Stomach smooth muscle (tissue), 2 donors: ENCODE results near the gene P2RX2.

Experiments used
- H3K27ac ChIP-seq: one replicate; pipeline ENCODE4 v1.7.0; 2013; ENCODE audit warnings: mild to moderate bottlenecking, low read length, inconsistent platforms
- H3K27me3 ChIP-seq, 2 donors: one replicate each; pipeline ENCODE4 v1.7.0; 2013; ENCODE audit warnings: low read length in 2 of 2; ENCODE audit not compliant: insufficient read depth in 2 of 2, control insufficient read depth in 1 of 2
- H3K36me3 ChIP-seq, 2 donors: one replicate each; pipeline ENCODE4 v1.7.0; 2013; ENCODE audit warnings: low read length in 2 of 2; ENCODE audit not compliant: control insufficient read depth in 2 of 2, insufficient read depth in 2 of 2
- H3K4me1 ChIP-seq: one replicate; pipeline ENCODE4 v1.7.0; 2013; ENCODE audit warnings: low read length; ENCODE audit not compliant: control insufficient read depth, insufficient read depth
- H3K4me3 ChIP-seq, 2 donors: one replicate each; pipeline ENCODE4 v1.7.0; 2013; ENCODE audit warnings: low read length in 2 of 2
- H3K9ac ChIP-seq, 2 donors: one replicate each; pipeline ENCODE4 v1.7.0; 2013; ENCODE audit warnings: low read length in 2 of 2, mild to moderate bottlenecking in 1 of 2
- H3K9me3 ChIP-seq, 2 donors: one replicate each; pipeline ENCODE4 v1.7.0; 2013; ENCODE audit warnings: low read length in 2 of 2; ENCODE audit not compliant: control insufficient read depth in 2 of 2
- donor health status: healthy.
- donor health status: Pancreatic carcinoma.

The P2RX2 gene

DNA sequence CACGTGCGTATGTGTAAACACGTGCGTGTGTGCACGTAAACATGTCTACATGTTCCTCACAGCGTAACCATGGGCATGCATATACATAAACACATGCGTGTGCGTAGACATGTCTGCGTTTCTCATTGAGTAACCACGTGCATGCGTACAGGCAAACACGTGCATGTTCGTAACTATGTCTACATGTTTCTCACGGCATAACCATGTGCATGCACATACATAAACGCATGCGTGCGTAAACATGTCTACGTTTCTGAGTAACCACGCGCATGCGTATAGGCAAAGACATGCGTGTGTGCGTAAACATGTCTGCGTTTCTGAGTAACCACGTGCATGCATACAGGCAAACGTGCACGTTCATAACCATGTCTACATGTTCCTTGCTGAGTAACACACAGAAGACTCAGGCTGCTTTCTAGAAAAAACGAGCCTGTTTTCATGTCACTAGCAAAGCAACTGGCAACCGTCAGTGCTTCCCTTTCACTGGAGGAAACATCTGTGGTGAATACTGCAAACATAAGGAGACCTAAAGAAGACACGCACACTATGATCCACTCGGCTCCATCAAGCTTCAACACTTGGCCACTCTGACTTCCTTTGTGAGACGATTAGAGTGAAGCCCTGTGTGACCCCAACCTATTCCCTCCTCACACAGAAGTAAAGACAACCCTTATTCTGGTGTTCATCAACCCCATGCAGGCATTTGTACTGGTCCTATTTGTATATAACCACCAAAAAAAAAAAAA is 39.7 kb downstream of the P2RX2 start:
- Histone ChIP-seq H3K27ac (no peak overlapping the region), H3K4me1 (no peaks in the 10 kb centered on the region), H3K4me3 (no peak overlapping the region), H3K27me3 (no peaks in the 10 kb centered on the region), H3K9me3 (no peaks in the 10 kb centered on the region), H3K9ac (no peak overlapping the region), H3K36me3 (peaks cover 34 to 56% of the 10 kb centered on the region in 2 donors)

DNA sequence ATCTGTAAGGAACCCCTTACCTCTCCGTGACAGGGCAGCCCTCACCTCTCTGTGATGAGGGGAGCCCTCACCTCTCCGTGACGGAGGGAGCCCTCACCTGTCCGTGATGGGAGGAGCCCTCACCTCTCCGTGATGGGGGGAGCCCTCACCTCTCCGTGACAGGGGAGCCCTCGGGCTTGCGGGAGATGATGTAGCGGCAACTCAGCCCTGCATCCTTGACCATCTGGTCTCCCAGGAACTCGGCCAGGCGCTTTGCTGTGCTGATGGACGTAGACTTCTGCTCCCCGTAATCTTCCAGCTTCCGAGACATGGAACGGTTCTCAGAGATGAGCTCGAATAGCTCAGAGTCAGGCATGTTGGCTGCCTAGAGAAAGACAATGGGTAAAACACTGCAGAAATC is 40.6 kb downstream of the P2RX2 start:
- peaks cover 34 to 62% of the 10 kb centered on the region in 2 donors for H3K36me3 ChIP-seq

DNA sequence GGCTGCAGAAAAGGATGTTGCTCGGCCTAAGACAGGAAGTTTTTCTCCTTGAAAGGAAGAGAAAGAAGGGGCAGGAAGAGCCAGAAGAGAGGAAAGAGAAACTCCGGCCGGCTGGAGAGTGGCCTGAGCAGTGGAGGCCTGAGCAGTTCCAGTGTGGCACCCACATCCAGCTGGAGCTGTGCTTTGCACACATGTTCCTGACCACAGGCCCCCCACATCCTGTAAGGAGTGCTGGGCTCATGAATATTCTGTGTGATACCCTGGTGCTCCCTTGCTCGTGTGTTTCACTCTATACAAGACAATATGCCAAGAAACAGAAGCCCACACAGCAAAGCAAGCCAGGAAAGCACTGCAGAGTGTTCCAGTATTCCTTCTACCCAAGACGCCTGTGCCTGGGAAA is 41.5 kb downstream of the P2RX2 start:
- no peak overlapping the region for H3K4me3 ChIP-seq
- no peaks in the 10 kb centered on the region for H3K27me3 ChIP-seq
- peaks cover 34 to 64% of the 10 kb centered on the region in 2 donors for H3K36me3 ChIP-seq
- no peak overlapping the region for H3K27ac ChIP-seq
- H3K4me1 ChIP-seq = no peaks in the 10 kb centered on the region
- H3K9me3 ChIP-seq = no peaks in the 10 kb centered on the region
- no peak overlapping the region for H3K9ac ChIP-seq

More for the DNA sequence above, 40.6 kb downstream of the P2RX2 start:
- Histone ChIP-seq H3K4me1 (no peaks in the 10 kb centered on the region), H3K27me3 (no peaks in the 10 kb centered on the region), H3K9ac (no peak overlapping the region), H3K4me3 (no peak overlapping the region), H3K9me3 (no peaks in the 10 kb centered on the region), H3K27ac (no peak overlapping the region)

DNA sequence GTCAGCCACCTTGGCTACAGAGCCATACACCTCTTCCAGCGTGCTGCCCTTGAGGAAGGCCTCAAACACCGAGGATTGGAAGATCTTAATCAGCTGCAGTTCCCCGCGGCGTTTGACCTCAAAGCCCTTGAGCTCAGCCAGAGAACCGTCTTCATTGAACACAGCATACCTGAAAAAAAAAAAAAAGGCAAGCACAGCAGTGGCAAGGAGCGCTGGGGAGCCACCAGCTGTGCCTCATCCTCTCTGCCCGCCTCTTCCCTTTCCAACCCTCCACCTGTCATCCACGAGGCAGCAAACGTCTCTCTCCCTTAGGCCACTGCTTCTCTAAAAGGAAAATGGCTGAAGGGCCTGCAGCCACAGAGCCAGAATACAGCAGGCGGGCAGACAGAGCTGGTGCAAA is 42.4 kb downstream of the P2RX2 start:
- Histone ChIP-seq H3K27me3 (no peaks in the 10 kb centered on the region), H3K9ac (no peak overlapping the region), H3K9me3 (no peaks in the 10 kb centered on the region), H3K4me1 (no peaks in the 10 kb centered on the region), H3K27ac (no peak overlapping the region), H3K36me3 (peaks cover 34 to 69% of the 10 kb centered on the region in 2 donors), H3K4me3 (no peak overlapping the region)

DNA sequence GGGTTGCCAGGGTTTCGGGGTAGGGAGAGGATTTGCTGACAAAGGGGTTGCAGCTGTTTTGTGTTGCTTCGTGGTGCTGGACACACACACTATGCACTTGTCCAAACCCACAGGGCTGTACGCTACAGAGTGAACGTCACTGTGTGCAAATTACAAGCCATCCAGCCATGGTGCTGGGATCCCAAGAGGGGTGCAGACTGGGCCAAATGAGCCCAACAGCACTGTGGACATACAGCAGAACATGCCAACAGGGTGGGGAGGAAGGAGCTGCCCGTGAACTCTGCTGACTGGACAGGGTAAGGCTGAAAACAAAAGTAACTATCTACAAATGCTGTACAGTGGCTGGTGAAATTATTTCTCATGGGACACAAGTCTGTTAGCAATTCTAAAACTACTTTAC is 43.4 kb downstream of the P2RX2 start:
- Histone ChIP-seq H3K4me3 (no peak overlapping the region), H3K27ac (no peak overlapping the region), H3K36me3 (peaks cover 33 to 75% of the 10 kb centered on the region in 2 donors), H3K9ac (no peak overlapping the region), H3K27me3 (no peaks in the 10 kb centered on the region), H3K9me3 (no peaks in the 10 kb centered on the region), H3K4me1 (no peaks in the 10 kb centered on the region)

DNA sequence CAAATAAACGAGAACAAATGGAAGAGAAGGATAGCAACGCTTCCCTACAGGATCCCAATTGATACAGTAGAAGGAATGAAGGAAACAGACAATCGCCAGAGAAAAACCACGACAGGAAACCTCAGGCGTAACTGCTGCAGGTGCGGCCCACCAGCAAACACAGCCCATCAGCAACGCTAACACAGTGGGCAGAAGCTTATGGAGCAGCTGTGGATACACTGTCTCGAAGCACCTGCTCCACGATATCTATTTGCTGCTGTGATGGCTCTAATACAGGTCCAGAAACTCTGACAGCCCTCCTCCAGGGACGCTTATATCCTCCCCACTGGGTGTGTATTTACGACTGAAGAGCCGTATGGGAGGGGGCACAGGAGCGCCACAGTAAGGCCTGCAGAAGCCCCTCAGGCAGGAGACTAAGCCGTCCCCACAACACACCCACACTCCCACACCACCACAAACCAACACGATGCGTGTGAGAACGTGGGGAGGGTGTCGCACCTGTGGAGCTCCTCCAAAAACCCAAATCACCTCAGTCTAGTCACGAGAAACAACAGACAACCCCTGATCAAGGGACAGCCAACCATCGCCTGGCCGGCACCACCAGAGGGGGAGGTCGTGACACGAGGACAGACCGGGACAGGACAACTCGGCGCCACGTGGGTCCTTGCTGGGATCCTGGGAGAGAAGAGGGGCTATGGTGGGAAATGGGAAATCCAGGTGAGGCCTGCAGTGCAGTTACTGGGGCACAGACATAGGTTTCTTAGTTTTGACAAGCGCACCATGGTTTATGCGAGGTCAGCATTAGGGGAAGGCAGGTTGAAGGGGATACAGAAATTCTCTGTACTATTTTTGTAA is 44.6 kb downstream of the P2RX2 start:
- Histone ChIP-seq H3K4me1 (no peaks in the 10 kb centered on the region), H3K9me3 (no peaks in the 10 kb centered on the region), H3K27ac (no peak overlapping the region), H3K27me3 (no peaks in the 10 kb centered on the region), H3K36me3 (peaks cover 28 to 71% of the 10 kb centered on the region in 2 donors), H3K9ac (no peak overlapping the region), H3K4me3 (no peak overlapping the region)

DNA sequence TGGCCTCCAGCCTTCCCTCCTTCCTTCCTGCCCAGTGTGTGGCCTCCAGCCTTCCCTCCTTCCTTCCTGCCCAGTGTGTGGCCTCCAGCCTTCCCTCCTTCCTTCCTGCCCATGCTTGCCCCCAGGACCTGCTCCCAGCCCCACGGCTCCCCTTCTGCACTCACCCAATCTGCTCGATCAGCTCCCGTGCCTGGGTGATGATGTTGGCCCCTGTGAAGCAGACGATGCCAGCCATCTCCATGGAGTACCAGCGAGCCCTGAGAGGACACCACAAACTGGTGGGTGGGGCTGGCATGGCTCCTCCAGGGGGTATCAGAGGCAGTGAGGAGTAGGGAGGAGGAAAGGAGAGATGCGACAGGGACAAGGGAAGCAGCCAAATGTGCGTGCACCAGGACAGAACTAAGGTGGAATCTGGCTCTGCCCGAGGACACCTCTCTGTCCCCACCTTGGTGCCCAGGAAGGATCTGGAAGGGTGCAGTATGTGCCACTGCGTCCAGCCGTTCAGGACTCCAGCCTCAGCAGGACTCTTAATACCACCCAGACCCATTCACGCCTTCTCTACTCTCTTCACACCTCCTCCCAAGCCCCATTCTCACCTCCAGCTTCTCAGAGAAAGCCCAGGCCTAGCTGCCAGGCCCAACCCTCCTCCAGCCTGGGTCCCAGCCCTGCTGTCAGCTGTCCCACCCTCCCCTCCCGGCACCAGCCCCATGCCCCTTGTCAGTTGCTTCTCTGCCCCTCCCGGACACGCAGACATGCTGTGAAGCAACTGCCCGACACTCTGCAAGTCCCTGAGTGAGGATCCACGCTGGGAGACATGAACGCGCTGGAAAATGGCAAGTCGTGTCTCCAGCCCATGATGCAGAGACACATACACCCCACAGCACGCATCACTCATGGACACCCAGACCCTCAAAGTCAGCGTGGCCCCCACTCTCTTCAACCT is 45.9 kb downstream of the P2RX2 start:
- Histone ChIP-seq H3K27ac (no peak overlapping the region), H3K9ac (no peak overlapping the region), H3K4me1 (no peaks in the 10 kb centered on the region), H3K27me3 (no peaks in the 10 kb centered on the region), H3K9me3 (no peaks in the 10 kb centered on the region), H3K4me3 (no peak overlapping the region), H3K36me3 (peaks cover 26 to 66% of the 10 kb centered on the region in 2 donors)

DNA sequence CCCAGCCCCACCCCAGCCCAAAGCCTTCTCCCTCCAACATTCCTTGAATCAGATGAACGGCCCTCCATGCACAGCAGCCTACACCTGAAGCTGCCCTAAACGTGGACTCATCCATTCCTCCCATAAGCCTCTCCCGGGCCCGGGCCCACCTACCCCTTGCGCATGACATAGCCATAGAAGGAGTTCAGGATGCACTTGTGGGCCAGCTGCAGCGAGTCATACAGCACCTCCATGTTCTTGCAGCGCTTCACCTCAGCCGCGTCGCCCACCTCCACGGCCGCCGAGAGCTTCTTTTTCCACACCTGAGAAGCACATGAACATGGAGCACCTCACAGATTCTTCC is 46.5 kb downstream of the P2RX2 start:
- Histone ChIP-seq H3K27me3 (no peaks in the 10 kb centered on the region), H3K27ac (no peak overlapping the region), H3K36me3 (peaks cover 26 to 68% of the 10 kb centered on the region in 2 donors), H3K9ac (no peak overlapping the region), H3K4me1 (no peaks in the 10 kb centered on the region), H3K4me3 (no peak overlapping the region), H3K9me3 (no peaks in the 10 kb centered on the region)

DNA sequence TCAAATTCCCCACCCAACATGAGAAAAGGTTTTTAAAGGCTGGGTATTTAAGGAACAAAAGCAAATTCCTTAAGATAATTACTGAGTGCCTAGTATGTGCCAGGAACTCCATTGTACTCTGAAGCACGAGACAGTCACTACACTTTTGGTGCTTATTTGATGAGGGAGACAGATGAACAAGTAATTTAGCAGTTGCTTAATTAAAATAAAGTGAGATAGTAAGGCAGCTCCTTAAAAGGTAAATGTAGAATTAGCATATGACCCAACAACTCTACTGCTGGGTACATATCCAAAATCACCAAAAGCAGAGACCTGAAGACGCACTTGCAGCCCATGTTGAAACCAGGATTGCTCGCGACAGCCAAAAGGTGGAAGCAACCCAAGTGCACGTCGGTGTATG is 47.2 kb downstream of the P2RX2 start:
- no peak overlapping the region for H3K27ac ChIP-seq
- peaks cover 26 to 62% of the 10 kb centered on the region in 2 donors for H3K36me3 ChIP-seq
- H3K4me3 ChIP-seq = no peak overlapping the region
- no peak overlapping the region for H3K9ac ChIP-seq
- no peaks in the 10 kb centered on the region for H3K9me3 ChIP-seq
- no peaks in the 10 kb centered on the region for H3K27me3 ChIP-seq
- no peaks in the 10 kb centered on the region for H3K4me1 ChIP-seq
